Endothelial cell (in vitro differentiated cells): ENCODE data around the gene PEX11B. TPM values are rescaled to one million over a fixed set of nuclear protein-coding genes. Genes with fewer than 3 reads are reported as not detected.

ENCODE experiments used
- DNase-seq: peaks from one replicate; pipeline ENCODE4 v3.0.0; 2021; ENCODE audit warnings: low spot score
- H3K27ac Mint-ChIP-seq: one replicate; pipeline ENCODE4 v1.8.0; 2021; ENCODE audit warnings: mixed read lengths, inconsistent platforms; ENCODE audit not compliant: unreplicated experiment
- H3K27me3 Mint-ChIP-seq: one replicate; pipeline ENCODE4 v1.8.0; 2021; ENCODE audit warnings: mild to moderate bottlenecking, moderate library complexity, mixed read lengths, inconsistent platforms; ENCODE audit not compliant: unreplicated experiment
- H3K36me3 Mint-ChIP-seq: one replicate; pipeline ENCODE4 v1.8.0; 2021; ENCODE audit warnings: mild to moderate bottlenecking, low read depth, mixed read lengths, inconsistent platforms; ENCODE audit not compliant: unreplicated experiment
- H3K4me1 Mint-ChIP-seq: one replicate; pipeline ENCODE4 v1.8.0; 2021; ENCODE audit warnings: mild to moderate bottlenecking, mixed read lengths, inconsistent platforms; ENCODE audit not compliant: unreplicated experiment
- H3K4me3 Mint-ChIP-seq: one replicate; pipeline ENCODE4 v1.8.0; 2021; ENCODE audit warnings: mild to moderate bottlenecking, mixed read lengths, inconsistent platforms; ENCODE audit not compliant: unreplicated experiment
- H3K9me3 Mint-ChIP-seq: one replicate; pipeline ENCODE4 v1.8.0; 2021; ENCODE audit warnings: mixed read lengths, inconsistent platforms; ENCODE audit not compliant: unreplicated experiment
- CTCF ChIP-seq: fragments of 200-600 bp; sonication (generic); IDR thresholded peaks from one replicate; pipeline ENCODE4 v1.5.0; 2021; ENCODE audit warnings: antibody characterized with exemption; ENCODE audit not compliant: unreplicated experiment
- total RNA-seq: library from RNA; stranded (reverse); fragmentation: NEBNext Ultra II Directional; extraction: Animal tissue kit (Norgen Biotek cat#: 25700); gene quantifications from one replicate; pipeline ENCODE4 v1.2.1, GENCODE V29; 2021; ENCODE audit not compliant: unreplicated experiment

The PEX11B gene
- total RNA-seq, 1 donor from 2014 or later: 34.0 TPM

- H3K9me3 Mint-ChIP-seq: no peaks in the 10 kb centered on the region
- DNase-seq: no peak
- H3K4me3 Mint-ChIP-seq: peak overlapping the region; percentile 75
- H3K27me3 Mint-ChIP-seq: peaks cover 2% of the 10 kb centered on the region
- peaks cover 37% of the 10 kb centered on the region for H3K36me3 Mint-ChIP-seq
- peaks cover 14% of the 10 kb centered on the region for H3K4me1 Mint-ChIP-seq
- no peak for TF ChIP-seq CTCF
- H3K27ac Mint-ChIP-seq: peak overlapping the region; percentile 55
Observed at GRCh38 chr1:145916745-145917144, 1.8 kb downstream of the PEX11B start.

GRCh38 chr1:145912128-145912641 is 6.3 kb downstream of the PEX11B start:
- Mint-ChIP-seq H3K9me3 (no peaks in the 10 kb centered on the region), H3K27ac (no peak overlapping the region), H3K27me3 (peaks cover 2% of the 10 kb centered on the region), H3K36me3 (peaks cover 35% of the 10 kb centered on the region), H3K4me1 (peaks cover 21% of the 10 kb centered on the region), H3K4me3 (peak overlapping the region; percentile 24)
- DNase-seq: no peak
- no peak for TF ChIP-seq CTCF

- Mint-ChIP-seq H3K9me3 (no peaks in the 10 kb centered on the region), H3K4me1 (peaks cover 18% of the 10 kb centered on the region), H3K4me3 (no peak overlapping the region), H3K27ac (no peak overlapping the region), H3K27me3 (peaks cover 3% of the 10 kb centered on the region), H3K36me3 (peaks cover 21% of the 10 kb centered on the region)
- DNase-seq: no peak
- no peak for TF ChIP-seq CTCF
Observed at GRCh38 chr1:145908653-145909052, 9.9 kb downstream of the PEX11B start.

GRCh38 chr1:145906954-145907753 is 11.4 kb downstream of the PEX11B start:
- Mint-ChIP-seq H3K9me3 (no peaks in the 10 kb centered on the region), H3K36me3 (peaks cover 18% of the 10 kb centered on the region), H3K27ac (no peak overlapping the region), H3K4me1 (peaks cover 18% of the 10 kb centered on the region), H3K27me3 (peaks cover 3% of the 10 kb centered on the region), H3K4me3 (no peak overlapping the region)
- DNase-seq: no peak
- TF ChIP-seq CTCF: no peak
